GM12878 (cell line): ENCODE data around the gene SMAD9. TPM values are rescaled to one million over a fixed set of nuclear protein-coding genes. Genes with fewer than 3 reads are reported as not detected.

Experiments
- ATAC-seq: fragments of 200-7000 bp; cut with Tn5 transposase; 3 replicates; pipeline ENCODE4 v1.9.1; 2020; ENCODE audit warnings: mild to moderate bottlenecking, moderate library complexity
- BruUV-seq: library from RNA; stranded (reverse); fragments of 400-500 nt; replicated peaks from 2 replicates; lab custom pipeline; 2021; lab: Mats Ljungman, UMichigan
- CTCF ChIA-PET: fragments of 300-600 bp; sonication (Branson Sonifier 250); formaldehyde crosslinking; extraction: SDS; loops from one replicate; lab custom pipeline; 2021; ENCODE audit warnings: inconsistent platforms; lab: Yijun Ruan, JAX
- POLR2A ChIA-PET: fragments of 350-600 bp; formaldehyde crosslinking; extraction: SDS; loops from one replicate; lab custom pipeline; 2021; ENCODE audit warnings: inconsistent platforms; lab: Charles Lee
- RAD21 ChIA-PET: fragments of 300-600 bp; sonication (Branson Sonifier 250); formaldehyde crosslinking; loops from one replicate; lab custom pipeline; 2023; ENCODE audit warnings: antibody characterized with exemption; ENCODE audit not compliant: unreplicated experiment; lab: Charles Lee
- SMC1A ChIA-PET: fragments of 300-600 bp; sonication (Branson Sonifier 250); formaldehyde crosslinking; loops from one replicate; lab custom pipeline; 2023; ENCODE audit not compliant: unreplicated experiment, uncharacterized antibody; lab: Charles Lee
- DNase-seq: peaks from one replicate; pipeline ENCODE4 v3.0.0-alpha.2; 2011; ENCODE audit warnings: low read depth, low spot score
- FAIRE-seq: peaks from 3 replicates; lab custom pipeline; 2011; peaks lifted over from hg19 to GRCh38; lab: Jason Lieb, UNC
- H2AFZ ChIP-seq: 2 replicates; pipeline ENCODE4 v1.6.0; 2011; ENCODE audit warnings: low read depth, low read length, control low read depth; ENCODE audit not compliant: control insufficient read depth
- H3K27ac ChIP-seq: 2 replicates; pipeline ENCODE4 v1.5.1; 2011; ENCODE audit warnings: control low read depth; ENCODE audit not compliant: control insufficient read depth, insufficient read depth
- H3K27me3 ChIP-seq, 2 experiments: replicated peaks in 1 of 2; 2 replicates each; pipeline versions ENCODE4 v1.6.0 to v1.6.1; 2011; ENCODE audit warnings: low read length in 1 of 2; ENCODE audit not compliant: control insufficient read depth in 2 of 2, insufficient read depth in 2 of 2
- H3K36me3 ChIP-seq, 2 experiments: 2 replicates each; pipeline ENCODE4 v1.5.1; 2011; ENCODE audit warnings: low read length in 1 of 2; ENCODE audit not compliant: control insufficient read depth in 2 of 2, insufficient read depth in 2 of 2
- H3K4me1 ChIP-seq: 2 replicates; pipeline ENCODE4 v1.6.1; 2011; ENCODE audit warnings: mild to moderate bottlenecking, low read length, moderate library complexity, mixed read lengths; ENCODE audit not compliant: control insufficient read depth, insufficient read depth
- H3K4me2 ChIP-seq: 2 replicates; pipeline ENCODE4 v1.6.0; 2011; ENCODE audit warnings: control low read depth; ENCODE audit not compliant: control insufficient read depth, insufficient read depth
- H3K4me3 ChIP-seq: fragments of 200-600 bp; sonication (generic); 2 replicates; pipeline ENCODE4 v1.5.1; 2016
- H3K79me2 ChIP-seq: 2 replicates; pipeline ENCODE4 v1.6.0; 2011; ENCODE audit warnings: low read length; ENCODE audit not compliant: control insufficient read depth, insufficient read depth
- H3K9ac ChIP-seq: 2 replicates; pipeline ENCODE4 v1.8.0; 2011; ENCODE audit warnings: low read length, control low read depth, mixed read lengths; ENCODE audit not compliant: control insufficient read depth, insufficient read depth
- H3K9me3 ChIP-seq: replicated peaks from 3 replicates; pipeline ENCODE4 v1.5.1; 2011; ENCODE audit warnings: mild to moderate bottlenecking, low read length; ENCODE audit not compliant: control insufficient read depth, insufficient read depth
- H4K20me1 ChIP-seq: 2 replicates; pipeline ENCODE4 v1.6.0; 2011; ENCODE audit not compliant: control insufficient read depth, insufficient read depth
- RELA ChIP-seq: fragments of 450-650 bp; IDR thresholded peaks from 2 replicates; pipeline ENCODE4 v1.8.0; 2014; ENCODE audit warnings: borderline replicate concordance; ENCODE audit not compliant: partially characterized antibody
- RELB ChIP-seq: fragments of 450-650 bp; IDR thresholded peaks from 2 replicates; pipeline ENCODE4 v1.6.1; 2017; ENCODE audit warnings: low read depth, mild to moderate bottlenecking, moderate library complexity
- WGBS: methylation state at CpG from one replicate; pipeline ENCODE4 v1.1.6; 2016; ENCODE audit warnings: low lambda C conversion rate; ENCODE audit not compliant: insufficient replicate concordance, insufficient coverage; ENCODE audit errors: missing lambda C conversion rate; 5-methylcytosine and 5-hydroxymethylcytosine counted together
- in situ Hi-C: fragments of 300-500 bp; cut with MboI; formaldehyde crosslinking; loops from 9 replicates; pipeline ENCODE4 v1.14.3; 2018; ENCODE audit warnings: mixed read lengths
- intact Hi-C: fragments of 100-400 bp; cut with micrococcal nuclease; formaldehyde crosslinking; loops from one replicate; pipeline ENCODE4 v1.14.2; 2022; ENCODE audit not compliant: unreplicated experiment
- polyA plus RNA-seq, 11 experiments: library from polyadenylated mRNA; depleted of rRNA in 4 of 11; unstranded in 6 of 11; stranded (reverse) in 5 of 11; fragments of >200 nt; fragmentation: Nextera tagmentation in 4 of 11; fragmentation: Illumina TruSeq in 1 of 11; extraction: Ambion mirVana in 4 of 11; extraction: Trizol in 1 of 11; gene quantifications; 1 replicate in 1 of 11; 2 replicates in 10 of 11; pipeline versions ENCODE4 v1.2.1 to v1.2.3, GENCODE V29; 2011 to 2016; ENCODE audit warnings: inconsistent platforms in 2 of 11, missing spikeins in 2 of 11, low read depth in 1 of 11
- total RNA-seq, 4 experiments: library from RNA; depleted of rRNA in 3 of 4; stranded (reverse); fragments of >200 nt in 3 of 4; fragmentation: Illumina TruSeq in 1 of 4; extraction: Trizol in 1 of 4; gene quantifications; 2 replicates each; pipeline versions ENCODE4 v1.2.1 to v1.2.3, GENCODE V29; 2013 to 2021
- TF ChIP-seq, protein P1 (sequence below): fragments of 450-650 bp; IDR thresholded peaks from 2 replicates; pipeline ENCODE4 v1.6.1; 2017; ENCODE audit warnings: mild to moderate bottlenecking, moderate library complexity

Gene SMAD9
- total and polyA plus RNA-seq, 10 of the 15 experiments (the other 5 are each of a cell fraction or from before 2014, with no cell fraction given) = 0.22 to 0.69 (median 0.42) TPM; not detected in 6

DNA sequence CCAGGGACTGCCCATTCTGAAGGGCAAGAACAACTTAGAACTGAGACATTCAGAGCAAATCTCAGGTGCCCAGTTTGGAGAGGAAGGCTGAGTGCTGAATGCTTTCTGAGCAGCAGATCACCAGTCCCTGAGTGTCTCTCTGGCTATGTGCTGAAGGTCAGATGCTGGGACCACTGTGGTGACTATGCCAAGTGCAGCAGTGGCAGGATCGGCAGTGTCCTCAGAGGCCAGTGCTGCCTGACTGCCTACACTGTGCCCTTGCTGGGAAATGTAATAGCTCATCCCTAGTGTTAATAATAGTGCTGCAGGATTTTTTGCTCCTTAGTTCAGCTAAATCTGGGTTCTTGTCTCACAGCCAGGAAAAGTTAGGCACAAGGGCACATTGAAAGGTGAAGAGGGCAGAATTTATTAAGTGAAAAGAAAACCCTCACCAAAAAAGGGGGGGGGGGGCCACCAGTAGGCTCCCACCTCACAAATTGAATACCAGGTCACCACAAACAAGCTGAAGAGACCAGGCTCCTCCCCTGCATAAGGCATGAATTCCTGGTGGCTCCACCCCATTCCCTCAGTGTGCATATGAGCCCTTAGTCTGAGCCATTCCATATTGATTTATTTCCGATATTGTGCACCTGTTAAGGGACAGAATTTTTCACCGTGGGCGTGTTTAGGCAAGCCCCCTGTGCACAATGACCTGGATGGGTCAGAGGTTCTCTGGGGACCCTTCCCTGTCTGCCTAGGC, 82.5 kb downstream of the SMAD9 start:
- in situ Hi-C loops = no loop called here
- no TSS peak for BruUV-seq
- POLR2A ChIA-PET = no interaction called here

More for the DNA sequence above, 82.5 kb downstream of the SMAD9 start:
- no peak overlapping the region for H3K4me2 ChIP-seq
- WGBS = 74% methylated on average over 4 of the region's 4 CpGs
- no peak overlapping the region for H3K4me3 ChIP-seq
- TF ChIP-seq, protein P1, sequence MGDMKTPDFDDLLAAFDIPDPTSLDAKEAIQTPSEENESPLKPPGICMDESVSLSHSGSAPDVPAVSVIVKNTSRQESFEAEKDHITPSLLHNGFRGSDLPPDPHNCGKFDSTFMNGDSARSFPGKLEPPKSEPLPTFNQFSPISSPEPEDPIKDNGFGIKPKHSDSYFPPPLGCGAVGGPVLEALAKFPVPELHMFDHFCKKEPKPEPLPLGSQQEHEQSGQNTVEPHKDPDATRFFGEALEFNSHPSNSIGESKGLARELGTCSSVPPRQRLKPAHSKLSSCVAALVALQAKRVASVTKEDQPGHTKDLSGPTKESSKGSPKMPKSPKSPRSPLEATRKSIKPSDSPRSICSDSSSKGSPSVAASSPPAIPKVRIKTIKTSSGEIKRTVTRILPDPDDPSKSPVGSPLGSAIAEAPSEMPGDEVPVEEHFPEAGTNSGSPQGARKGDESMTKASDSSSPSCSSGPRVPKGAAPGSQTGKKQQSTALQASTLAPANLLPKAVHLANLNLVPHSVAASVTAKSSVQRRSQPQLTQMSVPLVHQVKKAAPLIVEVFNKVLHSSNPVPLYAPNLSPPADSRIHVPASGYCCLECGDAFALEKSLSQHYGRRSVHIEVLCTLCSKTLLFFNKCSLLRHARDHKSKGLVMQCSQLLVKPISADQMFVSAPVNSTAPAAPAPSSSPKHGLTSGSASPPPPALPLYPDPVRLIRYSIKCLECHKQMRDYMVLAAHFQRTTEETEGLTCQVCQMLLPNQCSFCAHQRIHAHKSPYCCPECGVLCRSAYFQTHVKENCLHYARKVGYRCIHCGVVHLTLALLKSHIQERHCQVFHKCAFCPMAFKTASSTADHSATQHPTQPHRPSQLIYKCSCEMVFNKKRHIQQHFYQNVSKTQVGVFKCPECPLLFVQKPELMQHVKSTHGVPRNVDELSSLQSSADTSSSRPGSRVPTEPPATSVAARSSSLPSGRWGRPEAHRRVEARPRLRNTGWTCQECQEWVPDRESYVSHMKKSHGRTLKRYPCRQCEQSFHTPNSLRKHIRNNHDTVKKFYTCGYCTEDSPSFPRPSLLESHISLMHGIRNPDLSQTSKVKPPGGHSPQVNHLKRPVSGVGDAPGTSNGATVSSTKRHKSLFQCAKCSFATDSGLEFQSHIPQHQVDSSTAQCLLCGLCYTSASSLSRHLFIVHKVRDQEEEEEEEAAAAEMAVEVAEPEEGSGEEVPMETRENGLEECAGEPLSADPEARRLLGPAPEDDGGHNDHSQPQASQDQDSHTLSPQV = no peak
- TF ChIP-seq RELA = no peak
- no peak for TF ChIP-seq RELB
- intact Hi-C loops = no loop called here
- FAIRE-seq = no peak
- H3K9me3 ChIP-seq = no peaks in the 10 kb centered on the region
- H3K9ac ChIP-seq = no peak overlapping the region
- H3K79me2 ChIP-seq = no peaks in the 10 kb centered on the region
- no peaks in the 10 kb centered on the region for H3K27me3 ChIP-seq
- H3K4me1 ChIP-seq = no peaks in the 10 kb centered on the region
- ChIA-PET RAD21 (no interaction called here), SMC1A (no interaction called here), CTCF (interaction anchor here (0.6 to 3.0 kb wide), 4 partner anchors 12 to 1282 kb away, joined by 3 to 10 read pairs (median 3); no protein-coding TSS in a partner anchor)
- H2AFZ ChIP-seq = no peak overlapping the region
- no peaks in the 10 kb centered on the region for H4K20me1 ChIP-seq
- H3K36me3 ChIP-seq = no peaks in the 10 kb centered on the region; a peak in 2 of 4 replicates
- no peak for DNase-seq
- no peak overlapping the region for H3K27ac ChIP-seq
- no peak for ATAC-seq
